ENCODE data around the gene ASTN2. TPM values are rescaled to one million over a fixed set of nuclear protein-coding genes. Genes with fewer than 3 reads are reported as not detected.

Gene ASTN2
- total and polyA plus RNA-seq, 9 of the 15 experiments (the other 6 are each of a cell fraction or from before 2014, with no cell fraction given) = 0.56 to 3.5 (median 1.9) TPM

DNA sequence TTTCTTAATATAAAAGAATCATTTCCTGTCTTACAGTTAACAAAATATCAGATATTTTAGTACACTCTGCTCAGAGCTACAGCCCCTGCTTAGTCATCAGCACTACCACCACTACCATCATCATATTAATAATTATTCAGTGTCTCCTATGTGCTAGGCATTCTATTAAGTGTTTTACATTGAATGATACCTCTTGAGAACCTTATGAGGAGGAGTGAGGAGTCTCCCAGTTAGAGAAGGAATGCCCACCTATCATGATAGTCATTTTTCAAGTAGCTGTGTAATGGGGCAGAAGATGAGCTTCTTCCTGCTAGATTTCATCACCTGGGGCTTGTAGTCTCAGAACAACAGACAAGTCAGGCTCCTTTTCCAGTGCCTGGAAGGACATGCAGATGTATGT lies 489.7 kb downstream of the ASTN2 start:
- no peak for TF ChIP-seq SMAD4 (CRISPR knock-in tag; conservative IDR thresholded peaks at IDR 0.05)
- TF ChIP-seq, protein P1, sequence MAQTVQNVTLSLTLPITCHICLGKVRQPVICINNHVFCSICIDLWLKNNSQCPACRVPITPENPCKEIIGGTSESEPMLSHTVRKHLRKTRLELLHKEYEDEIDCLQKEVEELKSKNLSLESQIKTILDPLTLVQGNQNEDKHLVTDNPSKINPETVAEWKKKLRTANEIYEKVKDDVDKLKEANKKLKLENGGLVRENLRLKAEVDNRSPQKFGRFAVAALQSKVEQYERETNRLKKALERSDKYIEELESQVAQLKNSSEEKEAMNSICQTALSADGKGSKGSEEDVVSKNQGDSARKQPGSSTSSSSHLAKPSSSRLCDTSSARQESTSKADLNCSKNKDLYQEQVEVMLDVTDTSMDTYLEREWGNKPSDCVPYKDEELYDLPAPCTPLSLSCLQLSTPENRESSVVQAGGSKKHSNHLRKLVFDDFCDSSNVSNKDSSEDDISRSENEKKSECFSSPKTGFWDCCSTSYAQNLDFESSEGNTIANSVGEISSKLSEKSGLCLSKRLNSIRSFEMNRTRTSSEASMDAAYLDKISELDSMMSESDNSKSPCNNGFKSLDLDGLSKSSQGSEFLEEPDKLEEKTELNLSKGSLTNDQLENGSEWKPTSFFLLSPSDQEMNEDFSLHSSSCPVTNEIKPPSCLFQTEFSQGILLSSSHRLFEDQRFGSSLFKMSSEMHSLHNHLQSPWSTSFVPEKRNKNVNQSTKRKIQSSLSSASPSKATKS (CRISPR knock-in tag; IDR thresholded peaks at IDR 0.05) = no peak
- TF ChIP-seq GTF2A2 (tag; IDR thresholded peaks at IDR 0.05) = no peak
- no peak for TF ChIP-seq MAX (CRISPR knock-in tag; IDR thresholded peaks at IDR 0.05)
- no peak for TF ChIP-seq ZNF586 (CRISPR knock-in tag; conservative IDR thresholded peaks at IDR 0.05)
- no peak for TF ChIP-seq ZNF699 (CRISPR knock-in tag; IDR thresholded peaks at IDR 0.05; ENCODE audit: insufficient replicate concordance)
- TF ChIP-seq KDM2B (CRISPR knock-in tag; IDR thresholded peaks at IDR 0.05) = no peak
- no peak for TF ChIP-seq ZNF133 (CRISPR knock-in tag; IDR thresholded peaks at IDR 0.05)
- in situ Hi-C loops (cut with MboI) (no loop called here), intact Hi-C loops (cut with micrococcal nuclease) (no loop called here)
- FAIRE-seq (no peak), ATAC-seq (no peak), DNase-seq (ENCODE audit: extremely low read depth in 1 of 4, low spot score in 3 of 4) (no peak)
- Histone ChIP-seq H3K4me3 (no peak overlapping the region), H2AFZ (ENCODE audit: low read depth, low read length) (no peak overlapping the region), H3K9me1 (ENCODE audit: control insufficient read depth, insufficient read depth, low read length) (no peaks in the 10 kb centered on the region), H3K9me3 (replicated peaks; ENCODE audit: control insufficient read depth, insufficient read depth, low read depth, low read length) (no peaks in the 10 kb centered on the region), H3K36me3 (ENCODE audit: control insufficient read depth, insufficient read depth, low read length) (no peaks in the 10 kb centered on the region), H3K27ac (ENCODE audit: extremely low read depth, low read depth, low read length) (no peak overlapping the region), H3K4me2 (ENCODE audit: insufficient read depth, low read length) (no peak overlapping the region), H3K79me2 (ENCODE audit: control insufficient read depth, insufficient read depth, low read length) (no peaks in the 10 kb centered on the region), H4K20me1 (replicated peaks; ENCODE audit: control insufficient read depth, insufficient read depth, low read length) (no peaks in the 10 kb centered on the region), H3K4me1 (replicated peaks in 1 of 2; ENCODE audit: control insufficient read depth in 2 of 2, insufficient read depth in 2 of 2, low read length in 2 of 2) (no peaks in the 10 kb centered on the region), H3K27me3 (ENCODE audit: control insufficient read depth in 2 of 2, insufficient read depth in 2 of 2, low read length in 2 of 2) (no peaks in the 10 kb centered on the region), H3K9ac (ENCODE audit: insufficient read depth in 1 of 2, low read depth in 2 of 2, low read length in 2 of 2) (no peak overlapping the region)
- ChIA-PET CTCF (ENCODE audit: low intra/inter-chr PET ratio) (no interaction called here), POLR2A (interaction anchor here (0.8 kb wide), 1 partner anchor 11 kb away, joined by 3 read pairs; no protein-coding TSS in a partner anchor)
- no TSS peak for BruUV-seq (replicated peaks)

Data from K562 (cell line).